GM19239 (cell line): ENCODE measurements around the gene PPP2R5E.
A peak's percentile ranks its signal among the peaks of the same experiment; 100 is the strongest.

Experiments used
- DNase-seq: peaks from one replicate; pipeline ENCODE4 v3.0.0; 2011; ENCODE audit warnings: low spot score; ENCODE audit not compliant: insufficient read length
- FAIRE-seq: peaks from 2 replicates; lab custom pipeline; 2011; peaks lifted over from hg19 to GRCh38; lab: Jason Lieb, UNC

The PPP2R5E gene

GRCh38 chr14:63474844-63475243 lies 68.3 kb downstream of the PPP2R5E start:
- FAIRE-seq (peak; percentile 67), DNase-seq (no peak)

DNA sequence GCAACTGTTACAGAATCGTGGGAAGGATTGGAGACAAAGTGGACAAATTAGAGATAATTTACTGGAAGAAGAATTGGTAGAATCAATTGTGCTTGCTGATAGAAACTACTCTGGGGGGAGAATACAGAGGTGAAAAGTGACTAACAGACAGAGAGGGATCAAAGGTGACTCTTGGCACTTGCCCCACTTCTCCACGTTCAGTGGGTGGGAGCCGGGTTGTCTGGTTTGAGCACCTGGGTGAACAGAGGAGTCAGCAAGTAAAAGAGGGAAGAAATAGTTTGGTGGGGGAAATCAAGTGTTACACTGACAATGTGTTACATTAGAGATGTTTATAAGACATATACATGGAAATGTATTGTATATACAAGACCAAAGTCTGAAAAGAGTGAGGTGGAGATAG lies 69.1 kb downstream of the PPP2R5E start:
- no peak for FAIRE-seq
- no peak for DNase-seq

DNA sequence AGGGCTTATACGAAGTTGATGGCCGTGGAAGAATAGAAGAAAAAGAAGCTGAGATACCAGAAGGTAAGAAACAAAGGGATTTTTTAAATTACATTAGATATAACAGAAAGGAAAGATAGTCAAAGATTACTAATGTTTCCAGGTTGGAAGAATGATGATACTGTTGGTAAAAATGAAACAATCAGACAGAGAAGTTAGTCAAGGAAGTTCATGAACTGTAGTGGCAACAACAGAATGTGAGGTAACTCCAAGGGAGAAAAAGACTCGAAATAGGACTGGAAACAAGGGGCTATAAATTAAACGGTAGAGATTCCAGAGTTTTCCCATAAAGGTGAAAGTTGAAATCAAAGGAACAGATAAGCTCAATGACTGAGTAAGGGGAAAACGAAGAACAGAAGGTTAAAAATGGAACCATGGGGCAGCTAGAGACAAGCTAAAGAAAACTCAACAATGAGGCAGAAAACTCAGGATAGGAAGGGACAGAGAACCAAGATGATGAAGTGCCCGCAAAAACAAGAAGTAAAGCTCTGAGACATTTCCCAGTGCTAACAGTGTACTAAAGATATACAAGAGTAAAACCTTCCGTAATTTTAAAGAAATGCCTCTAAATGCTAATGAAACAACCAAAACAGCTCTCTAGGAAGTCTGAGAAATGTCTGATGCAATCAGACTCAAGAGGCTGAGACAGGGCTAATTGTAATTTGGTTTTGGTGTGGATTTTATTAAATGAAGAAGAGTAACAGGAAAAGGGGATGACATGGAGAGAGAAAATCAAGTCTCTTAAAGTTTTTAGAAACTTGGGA lies 70.0 kb downstream of the PPP2R5E start:
- FAIRE-seq, result peak; percentile 80
- no peak for DNase-seq

DNA sequence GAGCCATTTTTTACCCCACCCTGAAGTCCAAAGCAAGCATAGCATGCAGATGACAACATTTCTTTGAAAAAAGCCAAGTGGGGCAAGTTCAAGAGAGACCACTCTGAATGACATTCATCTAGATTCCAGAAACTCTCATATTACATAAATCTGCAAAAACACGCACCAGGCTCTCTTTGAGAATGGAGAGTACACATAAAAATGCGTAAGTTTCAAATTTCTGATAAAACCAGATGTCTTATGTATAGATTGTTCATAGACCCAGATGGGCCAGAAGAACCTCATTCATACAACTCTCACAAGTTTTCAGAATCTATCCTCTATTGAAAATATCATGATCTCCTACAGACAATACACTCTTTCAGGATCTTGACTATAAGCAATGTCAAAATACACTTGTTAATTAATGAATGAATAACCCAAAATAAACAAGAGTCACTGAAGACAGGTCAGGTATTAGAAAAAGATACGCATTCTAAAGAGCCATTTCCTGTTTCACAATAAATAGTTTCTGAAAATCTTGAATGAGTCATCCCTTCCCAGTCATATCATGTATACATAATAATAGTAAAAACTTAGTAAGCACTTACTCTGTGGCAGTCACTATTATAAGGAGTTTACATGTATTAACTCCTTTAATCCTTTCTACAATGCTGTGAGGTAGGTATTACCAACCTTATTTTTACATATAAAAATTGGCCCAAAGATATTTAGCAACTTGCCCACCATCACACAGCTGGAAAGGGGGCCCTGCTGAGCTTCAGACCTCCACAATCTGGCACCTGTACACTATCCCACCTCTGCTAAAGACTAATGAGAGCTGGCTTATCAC lies 72.0 kb downstream of the PPP2R5E start:
- peak; percentile 22 for DNase-seq
- FAIRE-seq, result peak; percentile 87

DNA sequence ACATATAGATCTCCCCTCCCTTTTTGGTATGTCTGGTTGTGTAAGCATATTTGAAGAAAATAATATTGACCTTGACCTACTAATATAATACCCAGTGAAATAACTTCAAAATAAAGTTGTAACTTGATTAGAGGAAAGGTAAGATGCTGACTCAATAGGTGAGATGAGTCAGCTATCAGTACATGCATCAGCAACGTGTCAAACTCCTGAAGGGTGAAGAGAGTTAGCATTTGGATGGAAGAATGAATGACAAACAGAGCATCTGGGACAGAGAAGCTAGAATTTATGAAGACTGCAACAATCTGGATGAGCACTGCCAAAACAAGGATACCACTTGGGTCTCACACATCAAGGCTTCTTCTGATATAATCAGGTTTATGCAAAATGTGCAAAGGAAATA lies 74.9 kb downstream of the PPP2R5E start:
- peak; percentile 72 for FAIRE-seq
- no peak for DNase-seq

DNA sequence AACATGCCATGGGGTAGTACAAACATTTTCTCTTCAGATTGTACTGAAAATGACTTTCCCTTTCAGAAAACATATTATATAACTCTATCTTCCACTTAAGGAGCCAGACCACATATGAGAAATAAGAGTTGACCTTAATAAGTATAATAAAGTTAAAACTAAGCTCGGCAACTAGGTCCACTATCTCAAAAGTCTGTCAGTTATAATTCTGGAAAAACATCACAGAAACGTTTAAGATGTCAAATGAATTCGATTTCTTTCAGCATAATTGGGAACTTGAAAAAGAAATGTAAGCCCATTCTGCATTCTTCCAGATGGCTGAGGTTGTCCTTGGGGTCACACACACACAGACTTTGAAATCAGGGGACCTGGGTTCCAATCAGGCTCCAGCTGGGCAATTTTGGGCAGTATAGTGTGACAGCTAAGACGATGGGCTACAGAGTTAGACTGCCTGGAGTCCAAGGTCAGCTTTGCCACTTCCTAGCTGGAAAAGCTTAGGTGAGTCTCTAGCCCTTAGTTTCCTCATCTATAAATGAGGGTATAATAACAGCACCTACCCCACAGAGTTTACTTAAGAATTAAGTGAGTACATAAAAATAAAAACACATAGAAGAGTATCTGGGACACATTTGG lies 75.6 kb downstream of the PPP2R5E start:
- no peak for DNase-seq
- FAIRE-seq, result no peak

GRCh38 chr14:63465347-63465746 lies 77.8 kb downstream of the PPP2R5E start:
- no peak for DNase-seq
- FAIRE-seq, result no peak

- DNase-seq (no peak), FAIRE-seq (no peak)
These were observed 82.4 kb downstream of the PPP2R5E start for GRCh38 chr14:63460680-63461369.

GRCh38 chr14:63459738-63460137 lies 83.4 kb downstream of the PPP2R5E start:
- FAIRE-seq (no peak), DNase-seq (no peak)

DNA sequence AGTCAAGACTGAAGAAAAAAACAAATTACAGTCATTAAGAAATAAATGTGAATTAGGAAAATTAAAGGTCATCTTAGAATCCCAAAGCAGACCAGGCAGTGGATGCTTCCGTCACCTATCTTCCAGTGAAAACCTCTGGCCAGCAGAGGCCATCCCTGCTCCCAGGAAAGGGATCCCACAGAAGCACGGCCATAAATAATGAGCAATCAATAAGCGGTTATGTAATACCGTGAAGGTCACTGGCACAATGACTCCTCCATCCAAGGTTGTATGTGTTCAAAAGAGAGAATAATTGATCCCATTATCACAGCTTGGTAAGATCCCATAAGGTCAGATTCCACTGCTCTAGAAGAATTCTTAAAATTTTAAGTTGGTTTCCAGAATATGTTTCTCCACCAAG lies 85.7 kb downstream of the PPP2R5E start:
- DNase-seq, result no peak
- FAIRE-seq, result no peak

- peak; percentile 86 for FAIRE-seq
- DNase-seq, result no peak
These were observed 88.1 kb downstream of the PPP2R5E start for GRCh38 chr14:63454863-63455622.

- DNase-seq (no peak), FAIRE-seq (no peak)
These were observed 88.7 kb downstream of the PPP2R5E start for GRCh38 chr14:63454436-63454835.

DNA sequence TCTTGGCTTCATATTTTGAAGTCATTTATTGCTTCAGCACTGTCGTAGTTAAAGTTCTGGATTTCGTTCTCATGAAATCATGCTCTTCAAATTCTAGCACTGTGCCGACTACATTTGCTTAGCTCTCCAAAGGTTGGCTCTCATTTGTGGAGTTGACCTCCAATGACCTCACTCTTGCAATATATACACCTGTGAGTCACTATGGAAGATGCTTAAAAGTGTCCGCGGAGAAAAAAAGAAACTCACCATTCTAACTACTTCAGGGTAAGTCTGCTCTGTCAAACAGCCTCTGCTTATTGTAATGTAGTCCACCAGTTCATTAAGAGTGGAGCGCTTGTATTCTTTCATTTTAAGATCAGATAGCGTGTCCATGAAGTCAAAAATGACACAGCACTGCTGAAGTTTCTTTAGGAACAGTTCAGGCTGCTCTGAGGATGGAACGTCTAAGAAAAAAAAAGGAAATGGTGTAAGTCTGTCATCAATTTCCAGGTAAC lies 89.7 kb downstream of the PPP2R5E start:
- DNase-seq, result no peak
- no peak for FAIRE-seq

DNA sequence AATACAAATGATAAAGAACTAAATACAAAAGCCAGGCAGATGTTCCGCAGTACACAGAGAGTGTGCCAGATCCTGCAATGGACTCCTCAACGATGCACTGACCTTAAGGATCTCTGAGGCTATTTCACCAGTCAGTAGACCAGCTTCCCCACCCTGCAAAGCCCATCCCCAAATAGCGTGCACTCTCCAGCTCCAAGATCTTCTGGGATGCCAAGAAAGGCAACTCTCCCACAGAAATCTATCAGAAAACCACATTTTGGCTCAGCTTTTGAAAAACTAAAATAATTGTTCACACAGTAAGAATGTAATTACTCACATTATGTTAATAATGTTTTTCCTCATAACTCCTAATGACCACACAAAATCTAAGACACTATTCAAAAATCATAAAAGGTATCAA lies 90.4 kb downstream of the PPP2R5E start:
- FAIRE-seq (no peak), DNase-seq (no peak)

DNA sequence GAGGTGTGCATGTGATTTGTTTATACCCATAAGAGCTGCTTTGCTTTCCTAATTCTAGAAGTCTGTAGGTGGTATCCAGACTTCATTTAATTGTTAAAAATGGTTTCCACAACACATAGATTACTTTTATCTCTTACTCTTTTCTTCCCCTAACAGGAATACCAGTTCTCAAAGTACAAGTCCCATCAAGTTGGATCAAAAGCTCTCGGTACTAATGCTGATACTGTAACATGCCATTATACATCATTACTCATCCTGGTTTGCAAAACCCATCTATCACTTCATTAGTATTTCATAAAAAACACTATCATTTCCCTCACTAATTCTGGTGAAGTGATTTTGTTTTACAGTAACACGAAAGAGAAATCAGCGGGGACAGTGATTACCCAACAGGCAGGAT lies 94.3 kb downstream of the PPP2R5E start:
- FAIRE-seq (no peak), DNase-seq (no peak)

GRCh38 chr14:63444588-63444987 lies 98.6 kb downstream of the PPP2R5E start:
- FAIRE-seq (peak; percentile 26), DNase-seq (no peak)

DNA sequence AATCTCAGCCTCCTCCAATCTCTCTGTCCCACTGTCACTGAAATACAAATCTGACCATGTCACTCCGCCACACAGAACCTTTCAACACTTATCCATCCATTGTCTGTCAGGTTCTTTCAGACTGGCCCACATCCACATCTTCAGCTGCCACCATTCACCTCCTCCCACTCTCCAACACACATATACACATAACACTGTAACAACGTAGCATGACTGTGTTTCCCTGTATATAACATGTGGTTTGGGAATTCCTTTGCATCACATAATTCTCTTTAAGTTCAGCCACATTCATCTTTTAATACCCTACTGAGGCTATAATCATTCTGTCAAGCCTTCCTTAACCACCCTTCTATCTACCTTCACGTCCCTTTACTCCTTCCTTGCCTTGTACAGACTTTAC lies 99.2 kb downstream of the PPP2R5E start:
- DNase-seq (no peak), FAIRE-seq (no peak)

DNA sequence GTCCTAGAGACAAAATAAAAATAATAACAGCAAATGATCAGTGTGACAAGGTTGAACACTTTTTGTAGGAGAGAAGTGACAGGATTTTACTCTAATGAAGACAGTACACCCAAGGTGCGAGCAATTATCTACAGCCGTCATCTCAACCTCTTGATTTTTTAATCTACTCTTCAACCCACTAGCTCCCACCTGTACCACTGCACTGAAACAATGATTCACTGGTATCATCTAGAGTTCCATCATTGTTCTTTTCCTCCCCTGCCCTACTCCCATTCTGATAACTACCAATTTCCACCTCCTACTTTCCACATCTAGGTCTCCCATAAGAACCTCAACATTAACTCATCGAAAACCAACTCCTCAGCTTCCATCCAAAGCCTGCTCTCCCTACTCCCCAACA lies 99.8 kb downstream of the PPP2R5E start:
- FAIRE-seq, result no peak
- no peak for DNase-seq

DNA sequence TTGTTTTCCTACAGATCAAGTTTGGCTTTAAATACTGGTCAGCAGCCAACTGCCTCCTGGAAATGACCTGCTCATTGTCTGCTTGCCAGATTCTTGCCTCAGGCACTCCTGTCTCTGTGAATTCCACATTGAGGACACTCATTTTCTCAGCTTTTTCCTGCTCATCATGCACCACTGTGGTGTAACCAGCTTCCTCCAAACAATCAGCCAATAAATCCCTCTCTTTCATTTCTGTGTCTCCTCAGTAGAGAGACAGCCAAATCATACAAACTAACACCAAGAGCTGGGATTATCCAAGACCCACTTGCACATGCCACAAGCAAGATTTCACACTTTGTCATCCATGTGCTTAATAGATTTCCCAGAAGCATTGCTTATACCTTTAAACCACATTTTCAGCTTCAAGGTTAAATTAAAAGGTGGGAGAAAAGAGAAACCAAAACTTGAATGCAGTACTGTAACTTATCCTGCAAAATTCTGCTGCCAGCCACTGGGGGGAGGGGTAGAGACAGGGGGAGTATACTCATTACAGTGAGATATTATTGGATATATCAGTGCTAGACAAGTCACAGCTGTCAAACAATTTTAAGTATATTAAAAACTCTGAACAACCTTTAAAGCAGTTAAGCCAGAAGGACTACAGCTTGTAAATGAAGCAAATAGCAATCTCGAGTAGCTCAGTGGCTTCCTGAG lies 105.0 kb downstream of the PPP2R5E start:
- DNase-seq (peak; percentile 9), FAIRE-seq (peak; percentile 77)
